ENCODE measurements around the gene PRUNE2.

DNA sequence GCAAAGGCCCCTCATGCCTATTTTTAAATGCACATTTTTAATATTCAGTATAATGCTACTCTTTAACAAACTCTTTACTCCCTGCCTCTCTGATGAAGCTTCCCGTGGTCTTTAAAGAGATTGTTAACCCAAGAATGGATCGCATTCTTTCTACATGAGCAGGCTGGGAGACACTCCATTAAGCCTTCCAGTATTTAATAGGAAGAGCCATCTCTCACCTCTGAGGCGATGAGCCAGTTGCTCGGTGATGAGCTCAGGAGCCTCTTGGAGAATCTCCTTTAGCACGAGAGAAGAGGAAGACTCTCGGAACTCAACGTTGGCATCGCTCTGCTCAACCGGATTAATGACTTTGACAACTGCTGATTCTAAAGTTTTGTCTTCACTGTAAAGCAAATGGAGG is 59.6 kb downstream of the PRUNE2 start:
- TF ChIP-seq FOXP1 (CRISPR knock-in tag; IDR thresholded peaks at IDR 0.05) (no peak), ZNF12 (CRISPR knock-in tag; IDR thresholded peaks at IDR 0.05) (no peak), SPI1 (IDR thresholded peaks at IDR 0.05; ENCODE audit: borderline replicate concordance, low read depth, low read length) (no peak), ZNF282 (CRISPR knock-in tag; IDR thresholded peaks at IDR 0.05) (no peak), SP1 (CRISPR knock-in tag; IDR thresholded peaks at IDR 0.05) (no peak), ATF1 (CRISPR knock-in tag; IDR thresholded peaks at IDR 0.05) (no peak), ATF1 (tag; IDR thresholded peaks at IDR 0.05) (no peak), ETS2 (tag; IDR thresholded peaks at IDR 0.05; ENCODE audit: borderline replicate concordance, poor library complexity, severe bottlenecking) (no peak), SNRNP70 (optimal IDR thresholded peaks at IDR 0.05; ENCODE audit: low read depth, low read length) (no peak), MIER1 (IDR thresholded peaks at IDR 0.05; ENCODE audit: low read depth) (no peak), TAF1 (IDR thresholded peaks at IDR 0.05; ENCODE audit: control insufficient read depth, extremely low read depth, insufficient read depth, low read length, severe bottlenecking) (no peak), CREBBP (IDR thresholded peaks at IDR 0.05; ENCODE audit: low read depth, low read length) (no peak)
- TF ChIP-seq, protein P1, sequence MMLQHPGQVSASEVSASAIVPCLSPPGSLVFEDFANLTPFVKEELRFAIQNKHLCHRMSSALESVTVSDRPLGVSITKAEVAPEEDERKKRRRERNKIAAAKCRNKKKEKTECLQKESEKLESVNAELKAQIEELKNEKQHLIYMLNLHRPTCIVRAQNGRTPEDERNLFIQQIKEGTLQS (IDR thresholded peaks at IDR 0.05), result no peak
- TF ChIP-seq, protein P1 (CRISPR knock-in tag; conservative IDR thresholded peaks at IDR 0.05), result no peak
- TF ChIP-seq, protein P2, sequence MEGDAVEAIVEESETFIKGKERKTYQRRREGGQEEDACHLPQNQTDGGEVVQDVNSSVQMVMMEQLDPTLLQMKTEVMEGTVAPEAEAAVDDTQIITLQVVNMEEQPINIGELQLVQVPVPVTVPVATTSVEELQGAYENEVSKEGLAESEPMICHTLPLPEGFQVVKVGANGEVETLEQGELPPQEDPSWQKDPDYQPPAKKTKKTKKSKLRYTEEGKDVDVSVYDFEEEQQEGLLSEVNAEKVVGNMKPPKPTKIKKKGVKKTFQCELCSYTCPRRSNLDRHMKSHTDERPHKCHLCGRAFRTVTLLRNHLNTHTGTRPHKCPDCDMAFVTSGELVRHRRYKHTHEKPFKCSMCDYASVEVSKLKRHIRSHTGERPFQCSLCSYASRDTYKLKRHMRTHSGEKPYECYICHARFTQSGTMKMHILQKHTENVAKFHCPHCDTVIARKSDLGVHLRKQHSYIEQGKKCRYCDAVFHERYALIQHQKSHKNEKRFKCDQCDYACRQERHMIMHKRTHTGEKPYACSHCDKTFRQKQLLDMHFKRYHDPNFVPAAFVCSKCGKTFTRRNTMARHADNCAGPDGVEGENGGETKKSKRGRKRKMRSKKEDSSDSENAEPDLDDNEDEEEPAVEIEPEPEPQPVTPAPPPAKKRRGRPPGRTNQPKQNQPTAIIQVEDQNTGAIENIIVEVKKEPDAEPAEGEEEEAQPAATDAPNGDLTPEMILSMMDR (IDR thresholded peaks at IDR 0.05 in 2 of 3, conservative IDR thresholded peaks at IDR 0.05 in 1 of 3; ENCODE audit: insufficient read depth in 2 of 3, low read depth in 1 of 3, low read length in 3 of 3), result no peak
- TF ChIP-seq, protein P3, sequence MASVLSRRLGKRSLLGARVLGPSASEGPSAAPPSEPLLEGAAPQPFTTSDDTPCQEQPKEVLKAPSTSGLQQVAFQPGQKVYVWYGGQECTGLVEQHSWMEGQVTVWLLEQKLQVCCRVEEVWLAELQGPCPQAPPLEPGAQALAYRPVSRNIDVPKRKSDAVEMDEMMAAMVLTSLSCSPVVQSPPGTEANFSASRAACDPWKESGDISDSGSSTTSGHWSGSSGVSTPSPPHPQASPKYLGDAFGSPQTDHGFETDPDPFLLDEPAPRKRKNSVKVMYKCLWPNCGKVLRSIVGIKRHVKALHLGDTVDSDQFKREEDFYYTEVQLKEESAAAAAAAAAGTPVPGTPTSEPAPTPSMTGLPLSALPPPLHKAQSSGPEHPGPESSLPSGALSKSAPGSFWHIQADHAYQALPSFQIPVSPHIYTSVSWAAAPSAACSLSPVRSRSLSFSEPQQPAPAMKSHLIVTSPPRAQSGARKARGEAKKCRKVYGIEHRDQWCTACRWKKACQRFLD (CRISPR knock-in tag; IDR thresholded peaks at IDR 0.05), result no peak

Measured in K562 (cell line).